Measurements from ENCODE around the gene LHX1. TPM values are rescaled to one million over a fixed set of nuclear protein-coding genes. Genes with fewer than 3 reads are reported as not detected.

The LHX1 gene
- total RNA-seq, 1 experiment from 2014 or later = 0.61 TPM

DNA sequence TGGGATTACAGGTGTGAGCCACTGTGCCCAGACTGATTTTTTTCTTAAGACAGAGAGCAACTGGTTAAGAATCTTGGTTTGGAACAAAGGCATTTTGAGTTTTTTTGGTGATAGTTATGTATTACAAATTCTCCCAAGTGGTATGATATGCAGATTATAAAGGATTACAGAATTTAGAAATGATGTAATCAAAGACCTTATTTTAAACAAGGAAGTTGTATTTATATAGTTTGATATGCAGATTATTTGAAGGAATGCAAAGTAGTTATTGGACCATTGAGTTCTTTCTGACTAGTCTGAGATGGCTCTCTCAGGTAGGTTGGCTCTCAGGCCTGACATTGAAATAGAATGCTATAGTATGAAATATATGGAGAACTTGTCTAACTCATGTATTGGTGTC is 46.3 kb downstream of the LHX1 start (continued):
- no peak for TF ChIP-seq TP53 (CRISPR knock-in tag; IDR thresholded peaks at IDR 0.05)

DNA sequence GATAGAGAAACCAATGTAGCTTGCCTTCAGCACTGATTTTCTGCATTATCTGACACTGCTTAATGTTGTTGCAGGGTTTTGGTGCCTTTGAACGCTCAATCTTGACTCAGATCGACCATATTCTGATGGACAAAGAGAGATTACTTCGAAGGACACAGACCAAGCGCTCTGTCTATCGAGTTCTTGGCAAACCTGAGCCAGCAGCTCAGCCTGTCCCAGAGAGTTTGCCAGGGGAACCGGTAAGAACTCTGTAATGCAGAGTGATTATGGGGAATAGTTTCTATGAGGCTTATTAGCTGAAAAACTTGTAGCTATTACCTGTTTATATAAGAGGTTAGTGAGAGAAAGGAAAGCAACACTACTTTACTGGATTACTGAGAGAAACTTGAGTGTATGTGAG is 51.9 kb downstream of the LHX1 start:
- TF ChIP-seq, protein P1, sequence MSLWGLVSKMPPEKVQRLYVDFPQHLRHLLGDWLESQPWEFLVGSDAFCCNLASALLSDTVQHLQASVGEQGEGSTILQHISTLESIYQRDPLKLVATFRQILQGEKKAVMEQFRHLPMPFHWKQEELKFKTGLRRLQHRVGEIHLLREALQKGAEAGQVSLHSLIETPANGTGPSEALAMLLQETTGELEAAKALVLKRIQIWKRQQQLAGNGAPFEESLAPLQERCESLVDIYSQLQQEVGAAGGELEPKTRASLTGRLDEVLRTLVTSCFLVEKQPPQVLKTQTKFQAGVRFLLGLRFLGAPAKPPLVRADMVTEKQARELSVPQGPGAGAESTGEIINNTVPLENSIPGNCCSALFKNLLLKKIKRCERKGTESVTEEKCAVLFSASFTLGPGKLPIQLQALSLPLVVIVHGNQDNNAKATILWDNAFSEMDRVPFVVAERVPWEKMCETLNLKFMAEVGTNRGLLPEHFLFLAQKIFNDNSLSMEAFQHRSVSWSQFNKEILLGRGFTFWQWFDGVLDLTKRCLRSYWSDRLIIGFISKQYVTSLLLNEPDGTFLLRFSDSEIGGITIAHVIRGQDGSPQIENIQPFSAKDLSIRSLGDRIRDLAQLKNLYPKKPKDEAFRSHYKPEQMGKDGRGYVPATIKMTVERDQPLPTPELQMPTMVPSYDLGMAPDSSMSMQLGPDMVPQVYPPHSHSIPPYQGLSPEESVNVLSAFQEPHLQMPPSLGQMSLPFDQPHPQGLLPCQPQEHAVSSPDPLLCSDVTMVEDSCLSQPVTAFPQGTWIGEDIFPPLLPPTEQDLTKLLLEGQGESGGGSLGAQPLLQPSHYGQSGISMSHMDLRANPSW (CRISPR knock-in tag; conservative IDR thresholded peaks at IDR 0.05; ENCODE audit: low read depth) = no peak
- TF ChIP-seq, protein P2, sequence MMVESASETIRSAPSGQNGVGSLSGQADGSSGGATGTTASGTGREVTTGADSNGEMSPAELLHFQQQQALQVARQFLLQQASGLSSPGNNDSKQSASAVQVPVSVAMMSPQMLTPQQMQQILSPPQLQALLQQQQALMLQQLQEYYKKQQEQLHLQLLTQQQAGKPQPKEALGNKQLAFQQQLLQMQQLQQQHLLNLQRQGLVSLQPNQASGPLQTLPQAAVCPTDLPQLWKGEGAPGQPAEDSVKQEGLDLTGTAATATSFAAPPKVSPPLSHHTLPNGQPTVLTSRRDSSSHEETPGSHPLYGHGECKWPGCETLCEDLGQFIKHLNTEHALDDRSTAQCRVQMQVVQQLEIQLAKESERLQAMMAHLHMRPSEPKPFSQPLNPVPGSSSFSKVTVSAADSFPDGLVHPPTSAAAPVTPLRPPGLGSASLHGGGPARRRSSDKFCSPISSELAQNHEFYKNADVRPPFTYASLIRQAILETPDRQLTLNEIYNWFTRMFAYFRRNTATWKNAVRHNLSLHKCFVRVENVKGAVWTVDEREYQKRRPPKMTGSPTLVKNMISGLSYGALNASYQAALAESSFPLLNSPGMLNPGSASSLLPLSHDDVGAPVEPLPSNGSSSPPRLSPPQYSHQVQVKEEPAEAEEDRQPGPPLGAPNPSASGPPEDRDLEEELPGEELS (CRISPR knock-in tag; IDR thresholded peaks at IDR 0.05) = no peak
- TF ChIP-seq, protein P3, sequence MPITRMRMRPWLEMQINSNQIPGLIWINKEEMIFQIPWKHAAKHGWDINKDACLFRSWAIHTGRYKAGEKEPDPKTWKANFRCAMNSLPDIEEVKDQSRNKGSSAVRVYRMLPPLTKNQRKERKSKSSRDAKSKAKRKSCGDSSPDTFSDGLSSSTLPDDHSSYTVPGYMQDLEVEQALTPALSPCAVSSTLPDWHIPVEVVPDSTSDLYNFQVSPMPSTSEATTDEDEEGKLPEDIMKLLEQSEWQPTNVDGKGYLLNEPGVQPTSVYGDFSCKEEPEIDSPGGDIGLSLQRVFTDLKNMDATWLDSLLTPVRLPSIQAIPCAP (CRISPR knock-in tag; IDR thresholded peaks at IDR 0.05) = no peak
- TF ChIP-seq, protein P4, sequence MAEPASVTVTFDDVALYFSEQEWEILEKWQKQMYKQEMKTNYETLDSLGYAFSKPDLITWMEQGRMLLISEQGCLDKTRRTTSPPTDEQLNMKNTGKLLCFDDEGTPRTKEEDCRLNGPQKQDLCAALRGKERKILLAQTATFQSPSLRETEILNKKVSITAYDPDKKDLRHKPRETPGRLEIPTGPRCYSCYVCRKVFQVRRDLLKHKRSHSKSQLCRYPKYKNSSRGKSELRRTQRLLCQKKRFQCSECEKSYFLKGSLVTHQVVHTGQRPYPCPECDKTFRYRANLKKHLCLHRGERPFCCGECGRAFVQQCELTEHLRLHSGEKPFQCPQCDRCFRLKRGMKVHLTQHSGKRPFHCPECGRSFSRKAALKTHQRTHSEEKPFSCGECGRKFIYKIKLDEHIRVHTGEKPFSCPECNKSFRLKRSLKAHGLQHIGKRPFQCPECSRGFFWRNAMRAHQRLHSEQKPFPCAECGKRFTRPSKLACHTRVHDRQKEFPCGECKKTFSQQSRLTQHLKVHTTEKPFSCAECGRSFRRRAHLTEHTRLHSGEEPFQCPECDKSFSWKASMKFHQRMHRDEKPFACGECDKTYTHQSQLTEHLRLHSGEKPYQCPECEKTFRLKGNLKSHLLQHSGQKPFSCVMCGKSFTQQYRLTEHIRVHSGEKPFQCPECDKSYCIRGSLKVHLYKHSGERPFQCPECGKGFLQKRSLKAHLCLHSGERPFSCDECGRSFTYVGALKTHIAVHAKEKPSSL (CRISPR knock-in tag; conservative IDR thresholded peaks at IDR 0.05) = no peak
- TF ChIP-seq, protein P5, sequence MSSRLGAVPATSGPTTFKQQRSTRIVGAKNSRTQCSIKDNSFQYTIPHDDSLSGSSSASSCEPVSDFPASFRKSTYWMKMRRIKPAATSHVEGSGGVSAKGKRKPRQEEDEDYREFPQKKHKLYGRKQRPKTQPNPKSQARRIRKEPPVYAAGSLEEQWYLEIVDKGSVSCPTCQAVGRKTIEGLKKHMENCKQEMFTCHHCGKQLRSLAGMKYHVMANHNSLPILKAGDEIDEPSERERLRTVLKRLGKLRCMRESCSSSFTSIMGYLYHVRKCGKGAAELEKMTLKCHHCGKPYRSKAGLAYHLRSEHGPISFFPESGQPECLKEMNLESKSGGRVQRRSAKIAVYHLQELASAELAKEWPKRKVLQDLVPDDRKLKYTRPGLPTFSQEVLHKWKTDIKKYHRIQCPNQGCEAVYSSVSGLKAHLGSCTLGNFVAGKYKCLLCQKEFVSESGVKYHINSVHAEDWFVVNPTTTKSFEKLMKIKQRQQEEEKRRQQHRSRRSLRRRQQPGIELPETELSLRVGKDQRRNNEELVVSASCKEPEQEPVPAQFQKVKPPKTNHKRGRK (CRISPR knock-in tag; IDR thresholded peaks at IDR 0.05; ENCODE audit: borderline replicate concordance) = no peak
- TF ChIP-seq JAZF1 (CRISPR knock-in tag; IDR thresholded peaks at IDR 0.05) = no peak
- no peak for TF ChIP-seq SOX15 (CRISPR knock-in tag; IDR thresholded peaks at IDR 0.05)
- TF ChIP-seq ZNF219 (CRISPR knock-in tag; IDR thresholded peaks at IDR 0.05; ENCODE audit: borderline replicate concordance) = no peak
- TF ChIP-seq ZNF423 (CRISPR knock-in tag; IDR thresholded peaks at IDR 0.05) = no peak
- no peak for TF ChIP-seq SMAD4 (CRISPR knock-in tag; IDR thresholded peaks at IDR 0.05)
- TF ChIP-seq NR2C2 (CRISPR knock-in tag; IDR thresholded peaks at IDR 0.05) = no peak
- no peak for TF ChIP-seq RORB (CRISPR knock-in tag; IDR thresholded peaks at IDR 0.05)
- no peak for TF ChIP-seq ZNF671 (CRISPR knock-in tag; IDR thresholded peaks at IDR 0.05)
- TF ChIP-seq, protein P6, sequence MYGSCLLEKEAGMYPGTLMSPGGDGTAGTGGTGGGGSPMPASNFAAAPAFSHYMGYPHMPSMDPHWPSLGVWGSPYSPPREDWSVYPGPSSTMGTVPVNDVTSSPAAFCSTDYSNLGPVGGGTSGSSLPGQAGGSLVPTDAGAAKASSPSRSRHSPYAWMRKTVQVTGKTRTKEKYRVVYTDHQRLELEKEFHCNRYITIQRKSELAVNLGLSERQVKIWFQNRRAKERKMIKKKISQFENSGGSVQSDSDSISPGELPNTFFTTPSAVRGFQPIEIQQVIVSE (CRISPR knock-in tag; IDR thresholded peaks at IDR 0.05; ENCODE audit: borderline replicate concordance) = no peak
- TF ChIP-seq, protein P7, sequence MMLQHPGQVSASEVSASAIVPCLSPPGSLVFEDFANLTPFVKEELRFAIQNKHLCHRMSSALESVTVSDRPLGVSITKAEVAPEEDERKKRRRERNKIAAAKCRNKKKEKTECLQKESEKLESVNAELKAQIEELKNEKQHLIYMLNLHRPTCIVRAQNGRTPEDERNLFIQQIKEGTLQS (CRISPR knock-in tag; conservative IDR thresholded peaks at IDR 0.05) = no peak
- peaks cover 22% of the 10 kb centered on the region for H3K36me3 Mint-ChIP-seq
- H3K27me3 Mint-ChIP-seq (ENCODE audit: low read depth) = no peaks in the 10 kb centered on the region
- no peak for ATAC-seq
- no peak overlapping the region for H3K4me3 Mint-ChIP-seq
- H3K4me1 Mint-ChIP-seq = no peaks in the 10 kb centered on the region
- H3K9me3 Mint-ChIP-seq = no peaks in the 10 kb centered on the region
- ChIA-PET POLR2A (no interaction called here), CTCF (interaction anchor here (1.6 kb wide), 1 partner anchor 251 kb away, joined by 3 read pairs; no protein-coding TSS in a partner anchor)
- no peak for DNase-seq (ENCODE audit: low spot score)
- peak overlapping the region; percentile 8; the same call in 1 of the 2 replicates for H3K27ac Mint-ChIP-seq
